ENCODE data around the gene TNS3. TPM values are rescaled to one million over a fixed set of nuclear protein-coding genes. Genes with fewer than 3 reads are reported as not detected.

TNS3 gene
- total RNA-seq, 1 donor: 9.2 TPM

DNA sequence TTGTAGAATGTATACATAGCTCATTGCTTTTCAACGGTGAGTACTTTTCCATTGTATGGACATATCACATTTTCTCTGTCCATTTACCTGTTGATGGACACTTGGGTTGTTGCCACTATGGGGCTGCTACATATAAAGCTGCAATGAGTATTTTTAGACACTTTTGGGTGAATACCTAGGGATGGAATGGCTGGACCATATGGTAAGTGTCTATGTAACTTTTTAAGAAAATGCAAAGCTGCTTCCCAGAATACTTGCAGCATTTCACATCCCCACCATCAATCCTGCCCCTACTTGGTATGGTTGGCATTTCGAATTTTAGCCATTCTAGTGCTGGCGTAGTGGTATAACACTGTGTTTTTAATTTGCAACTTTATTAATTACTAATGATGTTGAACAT lies 274.6 kb downstream of the TNS3 start:
- Histone ChIP-seq H3K4me1 (ENCODE audit: insufficient read depth, low read length) (no peaks in the 10 kb centered on the region), H3K4me3 (ENCODE audit: low read length) (no peak overlapping the region), H3K9me3 (ENCODE audit: low read depth, low read length) (no peaks in the 10 kb centered on the region), H3K27me3 (ENCODE audit: insufficient read depth, low read length) (no peaks in the 10 kb centered on the region)

DNA sequence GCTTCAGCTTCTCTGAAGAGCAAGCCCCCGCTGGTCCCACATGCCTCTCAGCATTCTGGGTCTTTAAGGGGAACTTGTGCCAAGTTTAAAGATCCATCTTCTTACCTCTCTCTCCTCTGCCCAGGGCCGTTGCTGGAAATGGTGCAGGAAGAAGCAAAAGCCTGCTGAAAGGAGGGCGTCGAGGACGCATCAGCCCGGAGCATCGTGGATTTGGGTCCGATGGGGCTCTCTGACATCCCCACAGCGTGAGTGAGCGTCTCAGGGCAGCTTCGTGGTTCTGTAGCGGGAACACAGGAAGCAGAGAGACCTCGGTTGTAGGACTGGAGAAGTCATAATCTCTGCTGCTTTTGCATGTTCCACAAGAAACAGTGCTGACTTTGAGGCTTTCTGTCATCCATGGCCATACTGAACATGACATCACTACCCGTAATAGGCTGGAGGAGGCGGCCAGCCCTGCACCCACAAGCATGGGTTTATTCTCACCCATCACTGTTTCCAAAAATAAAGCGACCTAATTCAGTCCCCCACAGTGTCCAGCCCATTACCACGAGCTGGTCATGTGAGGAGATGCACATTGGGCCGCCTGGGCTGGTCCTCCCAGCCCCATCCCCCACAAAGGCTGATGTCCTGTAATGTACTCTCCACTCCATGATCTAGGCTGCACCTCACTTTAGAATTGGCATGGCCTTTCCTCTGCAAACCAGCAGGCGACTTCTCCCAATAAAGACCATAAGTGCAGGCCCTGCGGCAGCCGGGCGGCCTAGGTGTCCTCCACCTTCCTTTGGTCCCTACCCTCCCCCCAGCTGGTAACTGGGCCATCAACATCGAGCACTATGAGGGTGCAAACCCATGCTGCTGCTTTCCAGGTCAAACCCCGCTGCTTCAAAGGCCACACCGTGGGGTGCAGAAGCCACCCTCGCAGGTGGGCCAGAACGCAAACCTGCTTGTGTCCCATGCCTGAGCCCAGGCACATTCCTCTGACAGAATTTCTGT lies 276.9 kb downstream of the TNS3 start:
- Histone ChIP-seq H3K4me3 (ENCODE audit: low read length) (no peak overlapping the region), H3K4me1 (ENCODE audit: insufficient read depth, low read length) (no peaks in the 10 kb centered on the region), H3K9me3 (ENCODE audit: low read depth, low read length) (no peaks in the 10 kb centered on the region), H3K27me3 (ENCODE audit: insufficient read depth, low read length) (no peaks in the 10 kb centered on the region)

DNA sequence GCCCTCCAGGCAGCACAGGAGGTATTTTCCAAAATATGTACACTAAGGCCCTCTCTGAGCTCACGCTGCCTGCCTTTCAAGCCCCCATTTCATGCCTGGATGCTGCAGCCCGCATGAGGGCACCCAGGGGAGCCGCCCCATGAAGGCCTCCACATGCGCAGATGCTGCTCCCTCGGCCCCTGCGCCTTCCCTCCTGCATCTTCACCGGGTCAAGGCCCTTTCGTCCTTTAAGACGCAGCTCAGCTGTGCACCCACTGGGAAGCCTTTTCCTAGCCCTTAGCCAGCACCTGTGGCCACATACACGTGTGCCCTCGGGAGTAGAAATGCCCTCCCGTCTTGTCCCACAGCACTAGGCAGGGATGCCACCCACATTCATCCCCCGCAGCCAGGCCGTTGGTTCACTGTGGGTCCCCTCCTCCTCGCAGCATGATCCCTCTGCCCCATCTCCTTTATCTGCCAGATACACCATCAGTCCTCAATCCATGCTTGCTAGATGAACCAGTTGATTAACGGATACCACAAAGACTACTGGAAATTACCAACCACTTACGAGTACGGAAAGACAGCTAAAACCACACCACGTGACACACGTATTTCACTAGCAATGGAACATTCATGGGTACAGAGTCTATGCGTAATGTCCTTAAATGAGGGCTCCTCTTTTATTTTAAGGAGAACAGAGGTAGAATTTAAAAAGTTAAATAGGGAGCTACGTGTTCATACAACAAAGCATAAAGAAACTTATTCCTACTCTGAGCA lies 278.0 kb downstream of the TNS3 start:
- Histone ChIP-seq H3K4me1 (ENCODE audit: insufficient read depth, low read length) (no peaks in the 10 kb centered on the region), H3K4me3 (ENCODE audit: low read length) (no peak overlapping the region), H3K27me3 (ENCODE audit: insufficient read depth, low read length) (no peaks in the 10 kb centered on the region), H3K9me3 (ENCODE audit: low read depth, low read length) (no peaks in the 10 kb centered on the region)

DNA sequence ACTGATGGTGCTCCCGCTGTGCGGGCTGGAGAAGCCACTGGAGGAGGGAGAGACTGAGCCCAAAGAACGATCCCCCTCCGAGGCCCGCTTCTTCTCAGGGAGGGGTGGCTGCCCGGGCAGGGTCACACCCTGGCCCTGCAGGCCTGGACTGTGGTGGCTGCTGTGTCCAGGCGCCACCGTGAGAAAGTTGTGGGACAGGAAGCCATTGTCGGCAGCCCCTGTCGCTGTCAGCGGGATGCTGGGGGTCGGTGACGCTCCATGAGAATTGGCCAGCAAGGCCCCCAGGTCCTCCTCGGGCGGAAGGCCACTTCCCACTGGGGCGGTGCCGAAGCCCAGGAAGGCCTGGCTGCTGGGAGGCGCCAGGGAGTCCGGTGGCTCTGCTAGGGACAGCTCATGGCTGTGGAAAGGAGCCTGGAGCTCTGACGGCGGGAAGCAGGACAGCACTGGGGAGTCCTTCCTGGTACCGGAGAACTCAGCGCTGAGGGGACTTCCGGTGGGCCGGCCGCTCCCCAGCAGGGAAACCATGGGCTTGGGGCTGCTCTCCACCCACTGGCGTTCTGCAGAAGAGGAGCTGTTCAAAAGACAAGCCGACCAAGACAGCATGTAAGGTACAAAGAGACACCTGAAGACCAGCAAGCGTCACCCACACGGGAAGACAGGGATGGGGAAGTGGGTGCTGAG lies 278.8 kb downstream of the TNS3 start:
- Histone ChIP-seq H3K9me3 (ENCODE audit: low read depth, low read length) (no peaks in the 10 kb centered on the region), H3K4me3 (ENCODE audit: low read length) (no peak overlapping the region), H3K4me1 (ENCODE audit: insufficient read depth, low read length) (no peaks in the 10 kb centered on the region), H3K27me3 (ENCODE audit: insufficient read depth, low read length) (no peaks in the 10 kb centered on the region)

DNA sequence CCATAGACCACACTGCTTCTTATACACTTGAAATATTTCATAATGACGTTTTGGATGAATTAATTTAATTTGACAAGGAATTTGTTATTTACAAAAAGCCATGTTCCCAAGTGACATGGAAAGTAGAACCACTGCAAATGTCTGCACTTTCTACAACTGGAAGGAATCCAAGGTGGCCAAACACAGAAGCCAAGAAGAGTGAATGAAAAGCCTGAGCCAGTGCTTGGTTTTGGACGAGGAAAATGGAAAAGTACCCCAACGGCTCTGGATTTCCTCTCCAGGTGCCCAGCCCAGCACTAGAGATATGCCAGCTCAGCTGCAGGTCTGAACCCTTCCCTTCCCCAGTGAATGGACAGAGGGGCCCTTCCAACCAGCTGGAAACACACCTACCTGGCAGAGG lies 279.4 kb downstream of the TNS3 start:
- H3K27me3 ChIP-seq (ENCODE audit: insufficient read depth, low read length): no peaks in the 10 kb centered on the region
- H3K9me3 ChIP-seq (ENCODE audit: low read depth, low read length): no peaks in the 10 kb centered on the region
- H3K4me1 ChIP-seq (ENCODE audit: insufficient read depth, low read length): no peaks in the 10 kb centered on the region
- no peak overlapping the region for H3K4me3 ChIP-seq (ENCODE audit: low read length)

DNA sequence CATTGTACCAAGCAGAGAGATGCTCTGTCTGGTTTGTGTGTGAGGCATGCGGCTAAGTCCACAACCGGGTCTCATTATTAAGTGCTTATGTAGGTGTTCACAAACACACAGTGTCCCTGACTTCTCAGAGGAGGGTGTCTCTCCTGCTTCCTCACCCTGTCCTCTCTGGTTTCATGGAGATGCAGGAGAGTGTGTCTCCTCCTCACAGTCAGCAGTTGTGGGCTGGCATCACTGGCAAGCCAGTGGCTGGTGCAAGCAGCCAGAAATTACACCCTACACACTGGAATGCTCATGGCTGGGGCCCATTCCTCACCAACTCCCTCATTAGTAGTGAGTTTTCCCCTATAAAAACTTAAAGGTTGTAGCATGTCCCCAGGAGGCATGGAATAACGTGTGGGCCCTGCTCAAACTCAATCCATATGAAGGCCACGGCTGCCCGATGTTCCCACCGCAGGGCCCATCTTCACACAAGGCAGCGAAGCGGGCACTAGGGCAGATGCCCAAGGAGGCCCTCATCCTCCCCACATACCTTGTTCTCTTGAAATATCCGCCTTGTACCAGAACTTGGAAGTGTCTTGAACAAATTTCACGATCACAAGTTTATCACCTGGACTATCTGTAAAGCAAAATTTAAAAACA lies 280.1 kb downstream of the TNS3 start:
- no peak overlapping the region for H3K4me3 ChIP-seq (ENCODE audit: low read length)
- no peaks in the 10 kb centered on the region for H3K27me3 ChIP-seq (ENCODE audit: insufficient read depth, low read length)
- no peaks in the 10 kb centered on the region for H3K9me3 ChIP-seq (ENCODE audit: low read depth, low read length)
- no peaks in the 10 kb centered on the region for H3K4me1 ChIP-seq (ENCODE audit: insufficient read depth, low read length)

DNA sequence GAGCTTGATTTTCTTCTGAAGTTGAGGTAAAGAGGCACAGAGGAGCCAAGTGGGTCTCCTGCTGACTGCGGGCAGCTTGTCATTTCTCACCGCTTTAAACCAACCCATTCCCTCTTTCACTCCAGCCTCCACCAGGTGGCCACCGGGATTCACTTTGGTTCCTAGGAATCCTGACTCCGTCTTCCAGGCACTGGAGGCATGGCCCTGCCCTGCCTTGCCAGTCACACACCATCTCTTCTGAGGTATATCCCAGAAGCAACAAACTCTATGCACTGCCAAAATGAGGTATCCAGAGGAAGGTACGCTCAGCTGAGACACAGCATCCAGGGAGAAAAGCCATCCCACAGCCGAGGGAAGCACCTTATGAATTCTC lies 280.8 kb downstream of the TNS3 start:
- Histone ChIP-seq H3K9me3 (ENCODE audit: low read depth, low read length) (no peaks in the 10 kb centered on the region), H3K4me1 (ENCODE audit: insufficient read depth, low read length) (no peaks in the 10 kb centered on the region), H3K27me3 (ENCODE audit: insufficient read depth, low read length) (no peaks in the 10 kb centered on the region), H3K4me3 (ENCODE audit: low read length) (no peak overlapping the region)

DNA sequence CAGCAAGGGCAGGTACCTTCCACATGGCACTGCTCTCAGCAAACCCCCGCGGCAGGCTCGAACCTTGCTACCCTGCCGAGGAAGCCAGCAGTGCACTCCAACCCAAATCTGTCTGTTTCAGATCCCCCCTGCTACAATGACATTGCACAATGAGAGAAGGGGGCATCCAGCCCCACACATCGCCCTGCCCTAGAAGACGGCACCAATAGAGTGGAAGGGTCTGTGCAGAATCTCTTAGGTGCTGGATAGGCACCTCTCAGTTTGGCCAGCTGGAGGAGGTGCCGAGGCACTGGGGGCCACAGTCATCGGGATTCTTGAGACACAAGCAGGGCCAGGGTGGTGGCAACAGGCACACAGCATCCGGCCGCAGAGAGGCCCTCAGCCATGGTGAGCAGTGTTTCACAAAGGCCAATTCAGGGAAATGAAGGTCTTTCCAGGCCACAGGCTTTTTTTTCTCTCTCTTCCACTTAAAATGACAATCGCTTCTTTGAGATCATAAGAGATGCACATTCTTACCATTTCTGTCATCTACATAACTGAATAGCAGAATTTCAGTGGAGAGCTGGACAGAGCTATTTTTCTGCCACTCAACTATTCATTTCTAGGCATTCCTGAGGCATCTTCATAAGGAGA lies 281.3 kb downstream of the TNS3 start:
- no peaks in the 10 kb centered on the region for H3K27me3 ChIP-seq (ENCODE audit: insufficient read depth, low read length)
- H3K4me3 ChIP-seq (ENCODE audit: low read length): no peak overlapping the region
- no peaks in the 10 kb centered on the region for H3K4me1 ChIP-seq (ENCODE audit: insufficient read depth, low read length)
- H3K9me3 ChIP-seq (ENCODE audit: low read depth, low read length): no peaks in the 10 kb centered on the region

DNA sequence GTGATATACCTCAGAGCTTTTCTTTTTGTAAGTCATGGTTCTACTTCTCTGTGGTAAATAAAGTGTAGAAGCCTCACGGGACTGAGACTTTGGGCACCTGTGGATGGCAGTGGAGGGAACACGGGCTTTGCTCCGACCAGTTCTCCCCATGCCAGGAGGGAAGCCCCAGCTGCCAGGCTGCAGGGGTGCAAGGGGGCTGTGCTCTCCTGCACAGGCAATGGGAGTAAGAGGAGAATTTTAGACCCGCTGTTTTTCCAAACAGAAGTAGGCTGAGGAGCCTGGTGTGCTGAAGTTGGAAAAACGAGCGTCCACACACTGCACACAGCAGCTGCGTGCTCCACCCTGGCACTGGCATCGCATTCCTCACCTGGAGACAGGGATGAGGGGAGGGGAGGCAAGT lies 282.4 kb downstream of the TNS3 start:
- Histone ChIP-seq H3K4me3 (ENCODE audit: low read length) (no peak overlapping the region), H3K9me3 (ENCODE audit: low read depth, low read length) (no peaks in the 10 kb centered on the region), H3K27me3 (ENCODE audit: insufficient read depth, low read length) (no peaks in the 10 kb centered on the region), H3K4me1 (ENCODE audit: insufficient read depth, low read length) (no peaks in the 10 kb centered on the region)

DNA sequence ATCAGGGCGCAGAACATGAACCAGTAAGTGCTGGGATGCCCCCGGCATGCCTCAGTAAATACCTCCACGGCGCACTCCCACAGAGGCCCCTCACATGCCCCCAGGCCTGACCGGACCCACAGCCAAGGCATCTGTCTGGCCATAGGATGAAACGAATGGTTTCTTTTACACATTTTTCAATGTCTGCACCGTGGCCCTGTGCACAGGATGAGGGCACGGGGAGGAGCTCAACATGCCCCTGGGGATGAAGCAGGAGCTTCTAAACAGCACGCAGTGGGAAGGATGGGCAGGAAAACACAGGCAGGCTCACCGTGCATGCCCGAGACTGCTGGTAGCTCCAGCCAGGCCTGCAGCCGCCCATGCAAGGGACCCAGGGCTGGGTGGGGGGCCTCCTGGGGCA lies 283.3 kb downstream of the TNS3 start:
- Histone ChIP-seq H3K4me3 (ENCODE audit: low read length) (no peak overlapping the region), H3K4me1 (ENCODE audit: insufficient read depth, low read length) (no peaks in the 10 kb centered on the region), H3K9me3 (ENCODE audit: low read depth, low read length) (no peaks in the 10 kb centered on the region), H3K27me3 (ENCODE audit: insufficient read depth, low read length) (no peaks in the 10 kb centered on the region)

DNA sequence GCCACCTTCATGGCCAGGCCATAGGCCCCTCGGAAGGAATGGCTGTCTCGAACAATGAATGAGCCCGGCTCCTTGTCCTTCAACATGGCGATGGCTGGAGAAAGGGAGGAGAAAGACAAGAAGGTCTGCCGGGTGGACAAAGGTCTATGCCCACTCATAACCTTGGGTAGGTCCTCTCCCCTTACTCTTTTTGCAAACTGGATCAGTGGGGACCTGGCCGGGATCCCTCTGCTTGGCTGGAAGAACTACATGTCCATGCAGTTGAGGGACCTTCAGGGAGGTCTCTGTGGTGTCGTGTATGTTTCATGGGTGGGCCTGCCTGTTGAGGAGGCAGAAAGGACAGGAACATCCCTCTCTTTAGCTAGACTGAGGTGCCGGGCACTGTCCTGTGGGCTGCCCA lies 284.8 kb downstream of the TNS3 start:
- H3K4me1 ChIP-seq (ENCODE audit: insufficient read depth, low read length): peaks cover 2% of the 10 kb centered on the region
- H3K27me3 ChIP-seq (ENCODE audit: insufficient read depth, low read length): no peaks in the 10 kb centered on the region
- H3K9me3 ChIP-seq (ENCODE audit: low read depth, low read length): no peaks in the 10 kb centered on the region
- H3K4me3 ChIP-seq (ENCODE audit: low read length): no peak overlapping the region

DNA sequence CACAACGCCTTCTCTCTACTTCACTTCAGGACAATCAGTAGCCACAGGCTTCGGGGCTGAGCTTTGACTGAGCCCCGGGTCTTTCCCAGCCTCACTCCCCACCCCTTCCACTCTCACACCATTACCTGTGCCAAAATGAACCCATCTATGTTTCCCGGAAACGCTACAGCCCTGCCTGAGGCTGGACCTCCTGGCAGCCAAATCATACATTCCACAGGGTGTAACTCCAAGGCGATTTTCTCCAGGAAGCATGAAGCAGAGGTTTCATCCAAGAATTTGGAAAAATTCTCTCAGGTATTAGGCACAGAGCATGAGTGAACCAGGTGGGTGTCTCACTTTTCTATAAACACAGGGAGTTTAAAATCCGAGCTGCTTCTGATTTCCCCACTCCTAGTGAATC lies 286.3 kb downstream of the TNS3 start:
- no peaks in the 10 kb centered on the region for H3K9me3 ChIP-seq (ENCODE audit: low read depth, low read length)
- peaks cover 13% of the 10 kb centered on the region for H3K4me1 ChIP-seq (ENCODE audit: insufficient read depth, low read length)
- no peaks in the 10 kb centered on the region for H3K27me3 ChIP-seq (ENCODE audit: insufficient read depth, low read length)
- H3K4me3 ChIP-seq (ENCODE audit: low read length): no peak overlapping the region

DNA sequence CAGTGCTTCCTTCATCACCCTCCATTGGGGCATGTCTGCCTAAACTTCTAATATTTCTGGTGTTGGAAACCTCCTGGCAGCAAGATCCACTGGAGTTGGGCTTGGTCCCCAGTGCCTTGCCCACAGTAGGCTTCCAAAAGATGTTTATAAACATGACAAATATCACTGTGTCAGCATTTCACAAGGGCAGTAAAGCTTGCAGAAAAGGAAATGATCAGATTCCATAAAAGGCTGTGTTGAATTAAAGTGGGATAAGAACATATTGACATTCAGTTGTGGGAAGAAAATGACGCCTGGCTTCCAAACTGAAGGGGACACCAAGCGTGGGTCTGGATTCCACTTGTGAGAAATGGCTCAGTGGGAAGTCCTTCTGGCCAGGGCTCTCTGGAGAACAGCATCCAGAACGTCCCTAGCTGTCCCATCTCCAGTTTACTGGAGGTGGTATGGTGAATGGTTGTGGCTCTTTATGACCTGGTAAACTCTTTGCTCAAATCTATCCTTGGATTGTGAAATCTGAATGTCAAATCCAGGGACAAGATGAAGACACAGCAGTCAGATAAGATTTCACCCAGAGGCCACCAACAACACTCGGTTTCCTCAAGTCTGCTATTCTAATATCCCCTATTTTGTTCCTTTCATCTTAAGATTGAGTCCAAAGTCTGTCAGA lies 287.2 kb downstream of the TNS3 start:
- H3K4me3 ChIP-seq (ENCODE audit: low read length): no peak overlapping the region
- H3K27me3 ChIP-seq (ENCODE audit: insufficient read depth, low read length): no peaks in the 10 kb centered on the region
- no peaks in the 10 kb centered on the region for H3K9me3 ChIP-seq (ENCODE audit: low read depth, low read length)
- H3K4me1 ChIP-seq (ENCODE audit: insufficient read depth, low read length): peaks cover 13% of the 10 kb centered on the region
